HepG2 (cell line): ENCODE results near the gene ANKRD65. TPM values are rescaled to one million over a fixed set of nuclear protein-coding genes. Genes with fewer than 3 reads are reported as not detected.

Source experiments
- BRD4 ChIP-seq: sonication (generic); formaldehyde crosslinking; IDR thresholded peaks from 2 replicates; pipeline ENCODE4 v1.4.0; 2020; ENCODE audit warnings: missing genetic modification reagents
- DRAP1 ChIP-seq: IDR thresholded peaks from 2 replicates; pipeline ENCODE4 v1.6.1; 2016; ENCODE audit warnings: missing genetic modification reagents, missing compliant biosample characterization
- ISL2 ChIP-seq: sonication (generic); formaldehyde crosslinking; IDR thresholded peaks from 2 replicates; pipeline ENCODE4 v1.5.0; 2020; ENCODE audit warnings: missing genetic modification reagents
- NRL ChIP-seq: sonication (generic); formaldehyde crosslinking; IDR thresholded peaks from 2 replicates; pipeline ENCODE4 v1.5.0; 2020; ENCODE audit warnings: missing genetic modification reagents, mild to moderate bottlenecking, moderate library complexity, borderline replicate concordance
- RAD21 ChIP-seq: fragments of 450-650 bp; formaldehyde crosslinking; IDR thresholded peaks from 2 replicates; pipeline ENCODE4 v1.5.0; 2020; ENCODE audit warnings: mild to moderate bottlenecking
- RFX3 ChIP-seq: IDR thresholded peaks from 2 replicates; pipeline ENCODE4 v1.6.1; 2016; ENCODE audit warnings: missing biosample characterization, missing genetic modification reagents
- TCF7 ChIP-seq: sonication (generic); IDR thresholded peaks from 2 replicates; pipeline ENCODE4 v1.6.1; 2016; ENCODE audit warnings: antibody characterized with exemption, low read depth
- U2AF1 ChIP-seq: fragments of 200-400 bp; formaldehyde crosslinking; optimal IDR thresholded peaks from 2 replicates; pipeline ENCODE3; 2017; ENCODE audit warnings: mild to moderate bottlenecking, low read depth, low read length
- ZBTB3 ChIP-seq: sonication (generic); formaldehyde crosslinking; IDR thresholded peaks from 2 replicates; pipeline ENCODE4 v1.4.0; 2020; ENCODE audit warnings: low read depth, mild to moderate bottlenecking, moderate library complexity, missing genetic modification reagents, borderline replicate concordance
- ZFP36L2 ChIP-seq: sonication (generic); formaldehyde crosslinking; IDR thresholded peaks from 2 replicates; pipeline ENCODE4 v1.4.0; 2020; ENCODE audit warnings: missing genetic modification reagents
- ZNF337 ChIP-seq: sonication (generic); formaldehyde crosslinking; IDR thresholded peaks from 2 replicates; pipeline ENCODE4 v1.5.1; 2020; ENCODE audit warnings: missing genetic modification reagents, low read depth, mild to moderate bottlenecking, borderline replicate concordance
- ZNF44 ChIP-seq: sonication (generic); formaldehyde crosslinking; IDR thresholded peaks from 2 replicates; pipeline ENCODE4 v1.5.1; 2020; ENCODE audit warnings: mild to moderate bottlenecking, missing genetic modification reagents
- ZNF564 ChIP-seq: sonication (generic); formaldehyde crosslinking; IDR thresholded peaks from 2 replicates; pipeline ENCODE4 v1.8.1; 2023; ENCODE audit warnings: mild to moderate bottlenecking, missing genetic modification reagents
- polyA plus RNA-seq, 8 experiments: library from polyadenylated mRNA; depleted of rRNA in 3 of 8; stranded (reverse) in 7 of 8; unstranded in 1 of 8; fragments of >200 nt; fragmentation: Illumina TruSeq in 4 of 8; extraction: Trizol in 4 of 8; gene quantifications; 2 replicates each; pipeline versions ENCODE4 v1.2.1 to v1.2.3, GENCODE V29; 2011 to 2016; ENCODE audit warnings: low read depth in 4 of 8, missing spikeins in 1 of 8, mixed read lengths in 1 of 8; ENCODE audit not compliant: insufficient read depth in 1 of 8
- total RNA-seq, 5 experiments: library from RNA; depleted of rRNA; stranded (reverse); fragments of >200 nt; fragmentation: Illumina TruSeq; extraction: Trizol; gene quantifications; 2 replicates each; pipeline ENCODE4 v1.2.3, GENCODE V29; 2016; ENCODE audit warnings: low read depth in 1 of 5
- TF ChIP-seq, protein P1 (sequence below): sonication (generic); formaldehyde crosslinking; IDR thresholded peaks from 2 replicates; pipeline ENCODE4 v1.4.0; 2020; ENCODE audit warnings: missing genetic modification reagents, mild to moderate bottlenecking, borderline replicate concordance
- TF ChIP-seq, protein P2 (sequence below): sonication (generic); formaldehyde crosslinking; IDR thresholded peaks from one replicate; pipeline ENCODE4 v1.5.1; 2020; ENCODE audit warnings: mild to moderate bottlenecking, missing genetic modification reagents; ENCODE audit errors: not compliant biosample characterization
- TF ChIP-seq, protein P3 (sequence below): sonication (generic); formaldehyde crosslinking; IDR thresholded peaks from 2 replicates; pipeline ENCODE4 v1.4.0; 2020; ENCODE audit warnings: missing genetic modification reagents

Gene ANKRD65
- total and polyA plus RNA-seq, 2 of the 13 experiments (the other 11 are each of a cell fraction or from before 2014, with no cell fraction given): 12.1 to 30.1 TPM

DNA sequence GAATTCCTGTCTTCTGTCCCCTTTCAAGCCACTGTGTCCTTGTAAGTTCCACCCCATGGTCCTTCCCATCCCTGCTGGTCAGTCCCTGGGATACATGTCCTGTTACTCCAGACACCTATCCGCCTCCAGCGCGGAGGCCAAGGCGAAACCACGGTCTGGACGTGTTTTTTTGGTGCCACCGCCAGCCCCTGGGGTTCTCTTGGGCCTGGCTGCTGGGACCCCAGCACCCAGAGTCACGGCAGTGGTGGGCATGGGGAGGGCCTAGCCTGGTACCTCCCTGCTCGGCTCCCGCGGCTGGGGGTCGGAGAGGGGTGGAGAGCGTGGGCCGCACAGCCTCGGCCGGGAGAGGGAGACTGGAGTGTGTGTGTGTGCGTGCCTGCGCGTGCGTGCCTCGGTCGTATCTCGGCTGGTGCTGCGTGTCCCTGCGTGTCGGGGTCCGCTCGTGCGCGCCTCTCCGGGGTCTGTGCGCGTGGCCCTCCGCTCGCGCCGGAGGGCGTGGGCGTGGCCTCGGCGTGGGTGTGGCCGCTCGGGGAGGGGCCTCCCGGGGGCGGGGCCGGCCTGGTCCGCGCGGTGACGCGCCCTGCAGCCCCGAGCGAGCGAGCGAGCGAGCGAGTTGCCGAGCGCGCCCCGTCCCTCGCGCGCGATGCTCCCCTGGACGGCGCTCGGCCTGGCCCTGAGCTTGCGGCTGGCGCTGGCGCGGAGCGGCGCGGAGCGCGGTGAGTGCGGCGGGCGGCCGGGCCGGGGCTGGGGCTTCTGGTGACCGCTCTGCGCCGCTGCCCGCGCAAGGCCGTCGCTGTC is 14.2 kb upstream of the ANKRD65 start, which contains the start of gene VWA1 (continued):
- TF ChIP-seq ZBTB3: no peak
- TF ChIP-seq, protein P1, sequence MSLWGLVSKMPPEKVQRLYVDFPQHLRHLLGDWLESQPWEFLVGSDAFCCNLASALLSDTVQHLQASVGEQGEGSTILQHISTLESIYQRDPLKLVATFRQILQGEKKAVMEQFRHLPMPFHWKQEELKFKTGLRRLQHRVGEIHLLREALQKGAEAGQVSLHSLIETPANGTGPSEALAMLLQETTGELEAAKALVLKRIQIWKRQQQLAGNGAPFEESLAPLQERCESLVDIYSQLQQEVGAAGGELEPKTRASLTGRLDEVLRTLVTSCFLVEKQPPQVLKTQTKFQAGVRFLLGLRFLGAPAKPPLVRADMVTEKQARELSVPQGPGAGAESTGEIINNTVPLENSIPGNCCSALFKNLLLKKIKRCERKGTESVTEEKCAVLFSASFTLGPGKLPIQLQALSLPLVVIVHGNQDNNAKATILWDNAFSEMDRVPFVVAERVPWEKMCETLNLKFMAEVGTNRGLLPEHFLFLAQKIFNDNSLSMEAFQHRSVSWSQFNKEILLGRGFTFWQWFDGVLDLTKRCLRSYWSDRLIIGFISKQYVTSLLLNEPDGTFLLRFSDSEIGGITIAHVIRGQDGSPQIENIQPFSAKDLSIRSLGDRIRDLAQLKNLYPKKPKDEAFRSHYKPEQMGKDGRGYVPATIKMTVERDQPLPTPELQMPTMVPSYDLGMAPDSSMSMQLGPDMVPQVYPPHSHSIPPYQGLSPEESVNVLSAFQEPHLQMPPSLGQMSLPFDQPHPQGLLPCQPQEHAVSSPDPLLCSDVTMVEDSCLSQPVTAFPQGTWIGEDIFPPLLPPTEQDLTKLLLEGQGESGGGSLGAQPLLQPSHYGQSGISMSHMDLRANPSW (CRISPR knock-in tag): no peak
- TF ChIP-seq BRD4 (CRISPR knock-in tag): no peak; the same call in 1 of the 2 replicates
- TF ChIP-seq NRL (CRISPR knock-in tag): no peak
- no peak; the same call in 1 of the 2 replicates for TF ChIP-seq ISL2 (CRISPR knock-in tag)
- TF ChIP-seq, protein P2, sequence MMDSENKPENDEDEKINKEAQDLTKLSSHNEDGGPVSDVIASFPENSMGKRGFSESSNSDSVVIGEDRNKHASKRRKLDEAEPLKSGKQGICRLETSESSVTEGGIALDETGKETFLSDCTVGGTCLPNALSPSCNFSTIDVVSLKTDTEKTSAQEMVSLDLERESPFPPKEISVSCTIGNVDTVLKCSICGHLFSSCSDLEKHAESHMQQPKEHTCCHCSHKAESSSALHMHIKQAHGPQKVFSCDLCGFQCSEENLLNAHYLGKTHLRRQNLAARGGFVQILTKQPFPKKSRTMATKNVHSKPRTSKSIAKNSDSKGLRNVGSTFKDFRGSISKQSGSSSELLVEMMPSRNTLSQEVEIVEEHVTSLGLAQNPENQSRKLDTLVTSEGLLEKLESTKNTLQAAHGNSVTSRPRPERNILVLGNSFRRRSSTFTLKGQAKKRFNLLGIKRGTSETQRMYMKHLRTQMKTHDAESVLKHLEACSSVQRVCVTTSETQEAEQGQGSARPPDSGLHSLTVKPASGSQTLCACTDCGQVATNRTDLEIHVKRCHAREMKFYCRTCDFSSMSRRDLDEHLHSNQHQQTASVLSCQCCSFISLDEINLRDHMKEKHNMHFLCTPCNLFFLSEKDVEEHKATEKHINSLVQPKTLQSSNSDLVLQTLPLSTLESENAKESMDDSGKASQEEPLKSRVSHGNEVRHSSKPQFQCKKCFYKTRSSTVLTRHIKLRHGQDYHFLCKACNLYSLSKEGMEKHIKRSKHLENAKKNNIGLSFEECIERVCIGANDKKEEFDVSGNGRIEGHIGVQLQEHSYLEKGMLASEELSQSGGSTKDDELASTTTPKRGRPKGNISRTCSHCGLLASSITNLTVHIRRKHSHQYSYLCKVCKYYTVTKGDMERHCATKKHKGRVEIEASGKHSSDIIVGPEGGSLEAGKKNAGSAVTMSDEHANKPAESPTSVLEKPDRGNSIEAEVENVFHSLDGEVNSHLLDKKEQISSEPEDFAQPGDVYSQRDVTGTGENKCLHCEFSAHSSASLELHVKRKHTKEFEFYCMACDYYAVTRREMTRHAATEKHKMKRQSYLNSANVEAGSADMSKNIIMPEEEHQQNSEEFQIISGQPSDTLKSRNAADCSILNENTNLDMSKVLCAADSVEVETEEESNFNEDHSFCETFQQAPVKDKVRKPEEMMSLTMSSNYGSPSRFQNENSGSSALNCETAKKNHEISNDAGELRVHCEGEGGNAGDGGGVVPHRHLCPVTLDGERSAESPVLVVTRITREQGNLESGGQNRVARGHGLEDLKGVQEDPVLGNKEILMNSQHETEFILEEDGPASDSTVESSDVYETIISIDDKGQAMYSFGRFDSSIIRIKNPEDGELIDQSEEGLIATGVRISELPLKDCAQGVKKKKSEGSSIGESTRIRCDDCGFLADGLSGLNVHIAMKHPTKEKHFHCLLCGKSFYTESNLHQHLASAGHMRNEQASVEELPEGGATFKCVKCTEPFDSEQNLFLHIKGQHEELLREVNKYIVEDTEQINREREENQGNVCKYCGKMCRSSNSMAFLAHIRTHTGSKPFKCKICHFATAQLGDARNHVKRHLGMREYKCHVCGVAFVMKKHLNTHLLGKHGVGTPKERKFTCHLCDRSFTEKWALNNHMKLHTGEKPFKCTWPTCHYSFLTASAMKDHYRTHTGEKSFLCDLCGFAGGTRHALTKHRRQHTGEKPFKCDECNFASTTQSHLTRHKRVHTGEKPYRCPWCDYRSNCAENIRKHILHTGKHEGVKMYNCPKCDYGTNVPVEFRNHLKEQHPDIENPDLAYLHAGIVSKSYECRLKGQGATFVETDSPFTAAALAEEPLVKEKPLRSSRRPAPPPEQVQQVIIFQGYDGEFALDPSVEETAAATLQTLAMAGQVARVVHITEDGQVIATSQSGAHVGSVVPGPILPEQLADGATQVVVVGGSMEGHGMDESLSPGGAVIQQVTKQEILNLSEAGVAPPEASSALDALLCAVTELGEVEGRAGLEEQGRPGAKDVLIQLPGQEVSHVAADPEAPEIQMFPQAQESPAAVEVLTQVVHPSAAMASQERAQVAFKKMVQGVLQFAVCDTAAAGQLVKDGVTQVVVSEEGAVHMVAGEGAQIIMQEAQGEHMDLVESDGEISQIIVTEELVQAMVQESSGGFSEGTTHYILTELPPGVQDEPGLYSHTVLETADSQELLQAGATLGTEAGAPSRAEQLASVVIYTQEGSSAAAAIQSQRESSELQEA: no peak
- no peak for TF ChIP-seq RFX3 (CRISPR knock-in tag)
- TF ChIP-seq U2AF1: no peak
- TF ChIP-seq ZNF44 (CRISPR knock-in tag): no peak
- no peak for TF ChIP-seq TCF7
- TF ChIP-seq, protein P3, sequence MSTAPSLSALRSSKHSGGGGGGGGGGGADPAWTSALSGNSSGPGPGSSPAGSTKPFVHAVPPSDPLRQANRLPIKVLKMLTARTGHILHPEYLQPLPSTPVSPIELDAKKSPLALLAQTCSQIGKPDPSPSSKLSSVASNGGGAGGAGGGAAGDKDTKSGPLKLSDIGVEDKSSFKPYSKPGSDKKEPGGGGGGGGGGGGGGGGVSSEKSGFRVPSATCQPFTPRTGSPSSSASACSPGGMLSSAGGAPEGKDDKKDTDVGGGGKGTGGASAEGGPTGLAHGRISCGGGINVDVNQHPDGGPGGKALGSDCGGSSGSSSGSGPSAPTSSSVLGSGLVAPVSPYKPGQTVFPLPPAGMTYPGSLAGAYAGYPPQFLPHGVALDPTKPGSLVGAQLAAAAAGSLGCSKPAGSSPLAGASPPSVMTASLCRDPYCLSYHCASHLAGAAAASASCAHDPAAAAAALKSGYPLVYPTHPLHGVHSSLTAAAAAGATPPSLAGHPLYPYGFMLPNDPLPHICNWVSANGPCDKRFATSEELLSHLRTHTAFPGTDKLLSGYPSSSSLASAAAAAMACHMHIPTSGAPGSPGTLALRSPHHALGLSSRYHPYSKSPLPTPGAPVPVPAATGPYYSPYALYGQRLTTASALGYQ (CRISPR knock-in tag): no peak
- TF ChIP-seq ZFP36L2 (CRISPR knock-in tag): no peak
- no peak for TF ChIP-seq RAD21
- TF ChIP-seq ZNF337 (CRISPR knock-in tag): no peak
- TF ChIP-seq ZNF564: peak; percentile 78; the same call in 1 of the 2 replicates
- 0 out of 2 replicates have a peak, but pooled peaks have one; percentile 29 for TF ChIP-seq DRAP1
